PFSK-1 (cell line): ENCODE measurements around the gene LRRC55.

ENCODE experiments used
- POLR2AphosphoS5 ChIP-seq: IDR thresholded peaks from 2 replicates; pipeline ENCODE4 v1.6.1; 2012; ENCODE audit warnings: low read depth, mild to moderate bottlenecking, control low read depth, low read length, moderate library complexity
- SIN3A ChIP-seq: IDR thresholded peaks from 2 replicates; pipeline ENCODE4 v1.6.1; 2012; ENCODE audit warnings: mild to moderate bottlenecking, low read length, moderate library complexity, borderline replicate concordance; ENCODE audit not compliant: insufficient read depth
- TAF1 ChIP-seq: IDR thresholded peaks from 2 replicates; pipeline ENCODE4 v1.6.1; 2012; ENCODE audit warnings: low read length, control low read depth, borderline replicate concordance; ENCODE audit not compliant: insufficient read depth

DNA sequence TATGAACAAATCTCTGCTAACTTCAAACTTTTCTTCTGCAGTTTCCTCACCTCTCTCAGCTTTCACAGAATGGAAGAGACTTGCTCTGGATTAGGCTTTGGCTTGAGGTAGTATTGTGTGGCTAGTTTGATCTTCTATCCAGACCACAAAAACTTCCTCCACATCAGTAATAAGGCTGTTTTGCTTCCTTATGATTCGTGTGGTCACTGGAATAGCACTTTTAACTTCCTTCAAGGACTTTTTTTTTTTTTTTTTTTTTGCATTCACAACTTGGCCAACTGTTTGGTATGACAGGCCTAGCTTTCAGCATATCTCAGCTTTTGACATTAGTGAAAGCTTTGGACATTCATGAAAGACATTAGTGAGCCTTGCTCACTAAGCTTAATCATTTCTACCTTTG, 47.5 kb upstream of the LRRC55 start:
- TF ChIP-seq POLR2AphosphoS5, result no peak
- no peak for TF ChIP-seq TAF1
- no peak for TF ChIP-seq SIN3A
